Left ventricle myocardium inferior (tissue), 1 donor: ENCODE data around the gene JPT2. TPM values are rescaled to one million over a fixed set of nuclear protein-coding genes. Genes with fewer than 3 reads are reported as not detected.
"Not testable (repeated sequence)": the region's sequence is repeated elsewhere in the genome, so short reads cannot be mapped to it uniquely, and the experiment has no call there.

Experiments used
- DNase-seq: peaks from one replicate; pipeline ENCODE4 v3.0.0-alpha.2; 2020
- H3K27ac ChIP-seq: fragments of 200-600 bp; replicated peaks from 2 replicates; pipeline ENCODE4 v1.8.0; 2021
- H3K27me3 ChIP-seq: fragments of 200-600 bp; 2 replicates; pipeline ENCODE4 v1.8.0; 2021; ENCODE audit warnings: low read depth
- H3K36me3 ChIP-seq: fragments of 200-600 bp; 2 replicates; pipeline ENCODE4 v1.8.0; 2021
- H3K4me1 ChIP-seq: fragments of 200-600 bp; 2 replicates; pipeline ENCODE4 v1.8.0; 2021
- H3K4me3 ChIP-seq: fragments of 200-600 bp; 2 replicates; pipeline ENCODE4 v1.8.0; 2021; ENCODE audit warnings: mild to moderate bottlenecking, moderate library complexity
- H3K9me3 ChIP-seq: fragments of 200-600 bp; replicated peaks from 2 replicates; pipeline ENCODE4 v1.8.0; 2021
- CTCF ChIP-seq: fragments of 200-600 bp; IDR thresholded peaks from 2 replicates; pipeline ENCODE4 v1.8.0; 2021; ENCODE audit warnings: antibody characterized with exemption, mild to moderate bottlenecking, borderline replicate concordance
- intact Hi-C: fragments of 100-400 bp; cut with micrococcal nuclease; formaldehyde crosslinking; loops from one replicate; pipeline ENCODE4 v1.11.0; 2022
- total RNA-seq: library from RNA; stranded (reverse); fragmentation: NEBNext Ultra II Directional; extraction: Animal tissue kit (Norgen Biotek cat#: 25700); gene quantifications from one replicate; pipeline ENCODE4 v1.2.1, GENCODE V29; 2021
- donor health status: DM: no; HTN: yes; CAD: no; lungs with severe emphysema.

The JPT2 gene
- total RNA-seq, 1 donor from 2014 or later = 30.6 TPM

GRCh38 chr16:1729445-1729844, 51.4 kb downstream of the JPT2 start:
- no peak for DNase-seq
- no peaks in the 10 kb centered on the region for H3K27me3 ChIP-seq
- no peaks in the 10 kb centered on the region for H3K4me1 ChIP-seq
- intact Hi-C loops = no loop called here
- H3K4me3 ChIP-seq = no peak overlapping the region
- peaks cover 88% of the 10 kb centered on the region for H3K36me3 ChIP-seq
- no peak for TF ChIP-seq CTCF
- H3K27ac ChIP-seq = no peak overlapping the region
- no peaks in the 10 kb centered on the region for H3K9me3 ChIP-seq

GRCh38 chr16:1731073-1731472, 53.0 kb downstream of the JPT2 start:
- intact Hi-C loops = no loop called here
- no peak overlapping the region for H3K4me3 ChIP-seq
- no peaks in the 10 kb centered on the region for H3K4me1 ChIP-seq
- H3K27me3 ChIP-seq = no peaks in the 10 kb centered on the region
- TF ChIP-seq CTCF = no peak
- no peak for DNase-seq
- no peak overlapping the region for H3K27ac ChIP-seq
- no peaks in the 10 kb centered on the region for H3K9me3 ChIP-seq
- peaks cover 82% of the 10 kb centered on the region for H3K36me3 ChIP-seq

- peaks cover 77% of the 10 kb centered on the region for H3K36me3 ChIP-seq
Observed at GRCh38 chr16:1731603-1732002, 53.5 kb downstream of the JPT2 start.

GRCh38 chr16:1732071-1732470, 54.0 kb downstream of the JPT2 start:
- intact Hi-C loops = no loop called here
- no peak for TF ChIP-seq CTCF
- H3K4me1 ChIP-seq = no peaks in the 10 kb centered on the region
- peaks cover 72% of the 10 kb centered on the region for H3K36me3 ChIP-seq
- H3K27ac ChIP-seq = no peak overlapping the region
- no peaks in the 10 kb centered on the region for H3K27me3 ChIP-seq
- no peaks in the 10 kb centered on the region for H3K9me3 ChIP-seq
- no peak overlapping the region for H3K4me3 ChIP-seq
- no peak for DNase-seq

More at GRCh38 chr16:1731603-1732002, 53.5 kb downstream of the JPT2 start:
- intact Hi-C loops = no loop called here
- Histone ChIP-seq H3K27ac (no peak overlapping the region), H3K9me3 (no peaks in the 10 kb centered on the region), H3K4me3 (no peak overlapping the region), H3K4me1 (no peaks in the 10 kb centered on the region), H3K27me3 (no peaks in the 10 kb centered on the region)
- no peak for DNase-seq
- TF ChIP-seq CTCF = no peak

GRCh38 chr16:1732551-1732987, 54.5 kb downstream of the JPT2 start:
- H3K27me3 ChIP-seq, H3K4me3 ChIP-seq, DNase-seq, intact Hi-C loops, H3K27ac ChIP-seq, H3K9me3 ChIP-seq, H3K4me1 ChIP-seq: not testable (repeated sequence)
- peaks cover 67% of the 10 kb centered on the region for H3K36me3 ChIP-seq

- no peak for DNase-seq
- no peaks in the 10 kb centered on the region for H3K9me3 ChIP-seq
- H3K4me1 ChIP-seq = no peaks in the 10 kb centered on the region
- H3K27me3 ChIP-seq = no peaks in the 10 kb centered on the region
- no peak overlapping the region for H3K27ac ChIP-seq
- intact Hi-C loops = no loop called here
- H3K36me3 ChIP-seq = peaks cover 54% of the 10 kb centered on the region
- TF ChIP-seq CTCF = no peak
- no peak overlapping the region for H3K4me3 ChIP-seq
Observed at GRCh38 chr16:1734123-1734522, 56.0 kb downstream of the JPT2 start.
